Neural cell (in vitro differentiated cells): ENCODE results near the gene ADK. TPM values are rescaled to one million over a fixed set of nuclear protein-coding genes. Genes with fewer than 3 reads are reported as not detected.

ENCODE experiments used
- H2AFZ ChIP-seq: fragments of 200-600, 300-800 bp; sonication (generic), shearing (Covaris generic); 2 replicates; pipeline ENCODE4 v1.6.0; 2014; ENCODE audit warnings: low read depth, mild to moderate bottlenecking, antibody characterized with exemption, low read length, moderate library complexity
- H3F3A ChIP-seq: fragments of 200-600 bp; shearing (Covaris generic); 2 replicates; pipeline ENCODE4 v1.6.1; 2016; ENCODE audit warnings: mild to moderate bottlenecking, moderate library complexity, mixed read lengths, antibody characterized with exemption, low read length; ENCODE audit not compliant: insufficient read depth, poor library complexity, severe bottlenecking
- H3K27ac ChIP-seq: fragments of 200-600, 300-800 bp; sonication (generic), shearing (Covaris generic); 2 replicates; pipeline ENCODE4 v1.5.1; 2014; ENCODE audit warnings: mild to moderate bottlenecking, low read length, moderate library complexity
- H3K27me3 ChIP-seq: fragments of 300-800, 200-600 bp; sonication (generic), shearing (Covaris generic); 2 replicates; pipeline ENCODE4 v1.6.0; 2014; ENCODE audit warnings: mild to moderate bottlenecking, low read depth, low read length, moderate library complexity; ENCODE audit not compliant: insufficient read depth
- H3K36me3 ChIP-seq: fragments of 300-800, 200-600 bp; sonication (generic), shearing (Covaris generic); 2 replicates; pipeline ENCODE4 v1.5.1; 2014; ENCODE audit warnings: mild to moderate bottlenecking, antibody characterized with exemption, low read length, moderate library complexity; ENCODE audit not compliant: insufficient read depth
- H3K4me2 ChIP-seq: fragments of 300-800, 200-600 bp; sonication (generic), shearing (Covaris generic); 2 replicates; pipeline ENCODE4 v1.6.0; 2014; ENCODE audit warnings: mild to moderate bottlenecking, low read length
- H3K4me3 ChIP-seq: fragments of 300-800, 200-600 bp; sonication (generic), shearing (Covaris generic); 2 replicates; pipeline ENCODE4 v1.5.1; 2014; ENCODE audit warnings: mild to moderate bottlenecking, low read length, moderate library complexity
- H3K79me2 ChIP-seq: fragments of 200-600 bp; shearing (Covaris generic); replicated peaks from 2 replicates; pipeline ENCODE4 v1.6.0; 2014; ENCODE audit warnings: mild to moderate bottlenecking, low read length, moderate library complexity; ENCODE audit not compliant: insufficient read depth
- H3K9ac ChIP-seq: fragments of 300-800, 200-600 bp; sonication (generic), shearing (Covaris generic); 2 replicates; pipeline ENCODE4 v1.6.1; 2016; ENCODE audit warnings: mild to moderate bottlenecking, low read length, mixed read lengths
- H3K9me2 ChIP-seq: fragments of 200-600 bp; shearing (Covaris generic); 2 replicates; pipeline ENCODE4 v1.6.1; 2016; ENCODE audit warnings: mild to moderate bottlenecking, low read length, mixed read lengths; ENCODE audit not compliant: insufficient read depth
- H3K9me3 ChIP-seq: fragments of 200-600, 300-800 bp; sonication (generic), shearing (Covaris generic); 2 replicates; pipeline ENCODE4 v1.6.1; 2016; ENCODE audit warnings: mild to moderate bottlenecking, mixed run types, low read length, moderate library complexity, mixed read lengths
- H4K20me1 ChIP-seq: fragments of 200-600 bp; shearing (Covaris generic); 2 replicates; pipeline ENCODE4 v1.6.1; 2016; ENCODE audit warnings: mild to moderate bottlenecking, mixed run types; ENCODE audit not compliant: insufficient read depth
- EP300 ChIP-seq: fragments of 450-650 bp; conservative IDR thresholded peaks from 2 replicates; pipeline ENCODE4 v1.6.1; 2014; ENCODE audit warnings: antibody characterized with exemption, mild to moderate bottlenecking, moderate library complexity; ENCODE audit not compliant: poor library complexity, severe bottlenecking
- EZH2 ChIP-seq: fragments of 200-600, 300-800 bp; shearing (Covaris generic), sonication (generic); IDR thresholded peaks from 2 replicates; pipeline ENCODE4 v1.6.1; 2014; ENCODE audit warnings: antibody characterized with exemption, low read length, borderline replicate concordance, mild to moderate bottlenecking; ENCODE audit not compliant: insufficient read depth, poor library complexity, severe bottlenecking
- MXI1 ChIP-seq: fragments of 450-650 bp; conservative IDR thresholded peaks from 2 replicates; pipeline ENCODE4 v1.6.1; 2014; ENCODE audit warnings: antibody characterized with exemption, mild to moderate bottlenecking; ENCODE audit not compliant: poor library complexity, severe bottlenecking
- POLR2AphosphoS5 ChIP-seq: IDR thresholded peaks from 2 replicates; pipeline ENCODE4 v1.6.1; 2012
- RAD21 ChIP-seq: fragments of 450-650 bp; conservative IDR thresholded peaks from 2 replicates; pipeline ENCODE4 v1.6.1; 2014; ENCODE audit warnings: antibody characterized with exemption, mild to moderate bottlenecking, moderate library complexity
- SMC3 ChIP-seq: fragments of 450-650 bp; conservative IDR thresholded peaks from 2 replicates; pipeline ENCODE4 v1.6.1; 2014; ENCODE audit warnings: antibody characterized with exemption, mild to moderate bottlenecking, moderate library complexity; ENCODE audit not compliant: poor library complexity
- TAF1 ChIP-seq: IDR thresholded peaks from 2 replicates; pipeline ENCODE4 v1.6.1; 2012; ENCODE audit warnings: low read depth
- polyA plus RNA-seq: library from polyadenylated mRNA; depleted of rRNA; stranded (reverse); fragments of >200 nt; gene quantifications from 2 replicates; pipeline ENCODE4 v1.2.3, GENCODE V29; 2014
- TF ChIP-seq, protein P1 (sequence below): IDR thresholded peaks from 2 replicates; pipeline ENCODE4 v1.6.1; 2012; ENCODE audit warnings: borderline replicate concordance
- TF ChIP-seq, protein P2 (sequence below): fragments of 450-650 bp; IDR thresholded peaks from 2 replicates; pipeline ENCODE4 v1.5.1; 2014; ENCODE audit warnings: antibody characterized with exemption, mild to moderate bottlenecking, moderate library complexity; ENCODE audit not compliant: poor library complexity, severe bottlenecking

The ADK gene
- polyA plus RNA-seq, 1 donor from 2014 or later = 19.5 TPM

- H3K9ac ChIP-seq = no peak overlapping the region
- no peak overlapping the region for H3K27ac ChIP-seq
- no peaks in the 10 kb centered on the region for H3F3A ChIP-seq
- H3K27me3 ChIP-seq = no peaks in the 10 kb centered on the region
- H3K4me2 ChIP-seq = no peak overlapping the region
- H3K4me3 ChIP-seq = no peak overlapping the region
- no peak overlapping the region for H2AFZ ChIP-seq
- TF ChIP-seq EP300 (no peak), EZH2 (no peak), MXI1 (no peak), SMC3 (no peak), RAD21 (no peak), POLR2AphosphoS5 (no peak), TAF1 (no peak)
- TF ChIP-seq, protein P1, sequence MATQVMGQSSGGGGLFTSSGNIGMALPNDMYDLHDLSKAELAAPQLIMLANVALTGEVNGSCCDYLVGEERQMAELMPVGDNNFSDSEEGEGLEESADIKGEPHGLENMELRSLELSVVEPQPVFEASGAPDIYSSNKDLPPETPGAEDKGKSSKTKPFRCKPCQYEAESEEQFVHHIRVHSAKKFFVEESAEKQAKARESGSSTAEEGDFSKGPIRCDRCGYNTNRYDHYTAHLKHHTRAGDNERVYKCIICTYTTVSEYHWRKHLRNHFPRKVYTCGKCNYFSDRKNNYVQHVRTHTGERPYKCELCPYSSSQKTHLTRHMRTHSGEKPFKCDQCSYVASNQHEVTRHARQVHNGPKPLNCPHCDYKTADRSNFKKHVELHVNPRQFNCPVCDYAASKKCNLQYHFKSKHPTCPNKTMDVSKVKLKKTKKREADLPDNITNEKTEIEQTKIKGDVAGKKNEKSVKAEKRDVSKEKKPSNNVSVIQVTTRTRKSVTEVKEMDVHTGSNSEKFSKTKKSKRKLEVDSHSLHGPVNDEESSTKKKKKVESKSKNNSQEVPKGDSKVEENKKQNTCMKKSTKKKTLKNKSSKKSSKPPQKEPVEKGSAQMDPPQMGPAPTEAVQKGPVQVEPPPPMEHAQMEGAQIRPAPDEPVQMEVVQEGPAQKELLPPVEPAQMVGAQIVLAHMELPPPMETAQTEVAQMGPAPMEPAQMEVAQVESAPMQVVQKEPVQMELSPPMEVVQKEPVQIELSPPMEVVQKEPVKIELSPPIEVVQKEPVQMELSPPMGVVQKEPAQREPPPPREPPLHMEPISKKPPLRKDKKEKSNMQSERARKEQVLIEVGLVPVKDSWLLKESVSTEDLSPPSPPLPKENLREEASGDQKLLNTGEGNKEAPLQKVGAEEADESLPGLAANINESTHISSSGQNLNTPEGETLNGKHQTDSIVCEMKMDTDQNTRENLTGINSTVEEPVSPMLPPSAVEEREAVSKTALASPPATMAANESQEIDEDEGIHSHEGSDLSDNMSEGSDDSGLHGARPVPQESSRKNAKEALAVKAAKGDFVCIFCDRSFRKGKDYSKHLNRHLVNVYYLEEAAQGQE = no peak
- TF ChIP-seq, protein P2, sequence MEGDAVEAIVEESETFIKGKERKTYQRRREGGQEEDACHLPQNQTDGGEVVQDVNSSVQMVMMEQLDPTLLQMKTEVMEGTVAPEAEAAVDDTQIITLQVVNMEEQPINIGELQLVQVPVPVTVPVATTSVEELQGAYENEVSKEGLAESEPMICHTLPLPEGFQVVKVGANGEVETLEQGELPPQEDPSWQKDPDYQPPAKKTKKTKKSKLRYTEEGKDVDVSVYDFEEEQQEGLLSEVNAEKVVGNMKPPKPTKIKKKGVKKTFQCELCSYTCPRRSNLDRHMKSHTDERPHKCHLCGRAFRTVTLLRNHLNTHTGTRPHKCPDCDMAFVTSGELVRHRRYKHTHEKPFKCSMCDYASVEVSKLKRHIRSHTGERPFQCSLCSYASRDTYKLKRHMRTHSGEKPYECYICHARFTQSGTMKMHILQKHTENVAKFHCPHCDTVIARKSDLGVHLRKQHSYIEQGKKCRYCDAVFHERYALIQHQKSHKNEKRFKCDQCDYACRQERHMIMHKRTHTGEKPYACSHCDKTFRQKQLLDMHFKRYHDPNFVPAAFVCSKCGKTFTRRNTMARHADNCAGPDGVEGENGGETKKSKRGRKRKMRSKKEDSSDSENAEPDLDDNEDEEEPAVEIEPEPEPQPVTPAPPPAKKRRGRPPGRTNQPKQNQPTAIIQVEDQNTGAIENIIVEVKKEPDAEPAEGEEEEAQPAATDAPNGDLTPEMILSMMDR = no peak
- no peaks in the 10 kb centered on the region for H4K20me1 ChIP-seq
- H3K9me2 ChIP-seq = no peaks in the 10 kb centered on the region
- no peaks in the 10 kb centered on the region for H3K79me2 ChIP-seq
- no peaks in the 10 kb centered on the region for H3K9me3 ChIP-seq
- H3K36me3 ChIP-seq = no peaks in the 10 kb centered on the region
These were observed 55.7 kb downstream of the ADK start for GRCh38 chr10:74206746-74207145.

DNA sequence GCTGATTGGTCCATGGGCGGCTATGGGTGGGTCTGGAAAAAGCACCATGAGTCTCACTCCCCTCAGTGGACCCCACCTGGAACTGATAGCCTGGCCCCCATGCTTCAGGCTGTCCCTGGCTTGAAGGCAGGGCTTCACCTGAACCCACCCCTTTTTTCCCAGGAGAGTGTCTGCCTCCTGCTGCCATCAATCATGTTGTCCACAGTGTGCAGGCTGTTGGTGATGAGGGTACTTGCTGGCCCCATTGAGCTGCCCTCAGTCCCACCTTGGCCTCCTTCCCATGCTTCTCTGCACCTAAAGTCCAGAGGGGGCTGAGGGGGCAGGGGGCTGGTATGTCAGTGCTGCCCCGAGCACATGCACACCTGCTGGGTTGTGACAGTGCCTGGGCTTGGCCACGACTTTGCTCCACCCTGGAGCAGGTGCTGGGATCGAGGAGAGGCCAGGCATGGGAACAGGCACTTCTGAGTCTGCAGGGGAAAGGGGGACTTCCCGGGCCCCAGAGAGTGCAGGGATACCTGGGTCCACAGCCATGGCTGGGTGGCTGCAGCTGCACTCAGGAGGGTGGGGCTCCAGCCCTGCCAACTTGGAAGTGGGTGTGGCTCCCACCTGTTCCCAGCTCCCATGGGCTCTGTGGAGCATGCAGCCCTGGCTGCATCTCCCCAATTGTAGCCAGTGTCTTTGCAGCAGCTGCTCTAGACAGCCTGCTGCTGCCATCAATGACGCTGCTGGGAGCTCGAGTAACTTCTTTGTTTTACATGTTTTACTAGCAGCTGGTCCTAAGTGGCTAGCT lies 56.9 kb downstream of the ADK start:
- H3K27ac ChIP-seq = no peak overlapping the region
- H4K20me1 ChIP-seq = no peaks in the 10 kb centered on the region
- no peaks in the 10 kb centered on the region for H3K27me3 ChIP-seq
- H3K79me2 ChIP-seq = no peaks in the 10 kb centered on the region
- H3K4me2 ChIP-seq = no peak overlapping the region
- H3K36me3 ChIP-seq = no peaks in the 10 kb centered on the region
- H3F3A ChIP-seq = no peaks in the 10 kb centered on the region
- H3K9ac ChIP-seq = no peak overlapping the region
- H3K4me3 ChIP-seq = no peak overlapping the region
- no peak for TF ChIP-seq EP300
- no peak for TF ChIP-seq MXI1
- TF ChIP-seq SMC3 = no peak
- TF ChIP-seq, protein P2 = no peak
- no peak for TF ChIP-seq TAF1
- no peak for TF ChIP-seq RAD21
- TF ChIP-seq, protein P1 = no peak
- TF ChIP-seq POLR2AphosphoS5 = no peak
- TF ChIP-seq EZH2 = no peak
- no peak overlapping the region for H2AFZ ChIP-seq
- no peaks in the 10 kb centered on the region for H3K9me3 ChIP-seq
- H3K9me2 ChIP-seq = no peaks in the 10 kb centered on the region
